Kidney epithelial cell (primary cell): ENCODE data around the gene CDKAL1. TPM values are rescaled to one million over a fixed set of nuclear protein-coding genes. Genes with fewer than 3 reads are reported as not detected.
A peak's percentile ranks its signal among the peaks of the same experiment; 100 is the strongest.

Experiments used
- DNase-seq: peaks from one replicate; pipeline ENCODE4 v3.0.0-alpha.2; 2010; ENCODE audit warnings: low read depth
- H3K27me3 ChIP-seq: 2 replicates; pipeline ENCODE4 v1.6.0; 2011; ENCODE audit warnings: low read length; ENCODE audit not compliant: control insufficient read depth, insufficient read depth
- H3K36me3 ChIP-seq: 2 replicates; pipeline ENCODE4 v1.5.1; 2011; ENCODE audit warnings: low read length; ENCODE audit not compliant: control insufficient read depth, insufficient read depth
- H3K4me3 ChIP-seq: 2 replicates; pipeline ENCODE4 v1.5.1; 2011; ENCODE audit warnings: low read depth, mild to moderate bottlenecking, control low read depth, low read length
- total RNA-seq: library from RNA; depleted of rRNA; stranded (reverse); fragments of >200 nt; gene quantifications from 2 replicates; pipeline ENCODE4 v1.2.3, GENCODE V29; 2015
- TF ChIP-seq, protein P1 (sequence below): IDR thresholded peaks from 2 replicates; pipeline ENCODE4 v1.5.1; 2011; ENCODE audit warnings: mild to moderate bottlenecking, moderate library complexity, low read length, control low read depth, inconsistent platforms; ENCODE audit not compliant: insufficient read depth, poor library complexity, severe bottlenecking

The CDKAL1 gene
- total RNA-seq, 1 donor from 2014 or later: 15.0 TPM

DNA sequence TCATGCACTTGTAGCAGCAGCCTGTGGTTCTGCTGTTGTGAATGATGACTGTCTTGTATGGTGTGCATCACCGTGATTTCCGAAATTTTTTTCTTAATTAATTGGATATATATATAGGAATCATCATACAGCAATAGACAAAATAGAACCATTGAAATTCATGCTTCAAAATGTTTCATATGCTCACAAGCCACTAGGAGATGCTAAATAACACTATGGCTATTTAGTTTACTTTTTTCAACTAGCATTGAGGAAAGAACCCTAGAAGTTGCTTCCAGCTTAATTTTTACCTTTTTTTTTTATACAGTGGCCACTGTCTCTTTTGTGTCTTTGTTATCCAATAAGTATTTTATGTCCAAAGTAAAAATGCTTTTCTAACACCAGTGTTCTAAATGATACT is 485.4 kb downstream of the CDKAL1 start:
- H3K4me3 ChIP-seq: no peak overlapping the region
- TF ChIP-seq, protein P1, sequence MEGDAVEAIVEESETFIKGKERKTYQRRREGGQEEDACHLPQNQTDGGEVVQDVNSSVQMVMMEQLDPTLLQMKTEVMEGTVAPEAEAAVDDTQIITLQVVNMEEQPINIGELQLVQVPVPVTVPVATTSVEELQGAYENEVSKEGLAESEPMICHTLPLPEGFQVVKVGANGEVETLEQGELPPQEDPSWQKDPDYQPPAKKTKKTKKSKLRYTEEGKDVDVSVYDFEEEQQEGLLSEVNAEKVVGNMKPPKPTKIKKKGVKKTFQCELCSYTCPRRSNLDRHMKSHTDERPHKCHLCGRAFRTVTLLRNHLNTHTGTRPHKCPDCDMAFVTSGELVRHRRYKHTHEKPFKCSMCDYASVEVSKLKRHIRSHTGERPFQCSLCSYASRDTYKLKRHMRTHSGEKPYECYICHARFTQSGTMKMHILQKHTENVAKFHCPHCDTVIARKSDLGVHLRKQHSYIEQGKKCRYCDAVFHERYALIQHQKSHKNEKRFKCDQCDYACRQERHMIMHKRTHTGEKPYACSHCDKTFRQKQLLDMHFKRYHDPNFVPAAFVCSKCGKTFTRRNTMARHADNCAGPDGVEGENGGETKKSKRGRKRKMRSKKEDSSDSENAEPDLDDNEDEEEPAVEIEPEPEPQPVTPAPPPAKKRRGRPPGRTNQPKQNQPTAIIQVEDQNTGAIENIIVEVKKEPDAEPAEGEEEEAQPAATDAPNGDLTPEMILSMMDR: peak; percentile 28
- H3K27me3 ChIP-seq: no peaks in the 10 kb centered on the region
- no peaks in the 10 kb centered on the region for H3K36me3 ChIP-seq
- no peak for DNase-seq

DNA sequence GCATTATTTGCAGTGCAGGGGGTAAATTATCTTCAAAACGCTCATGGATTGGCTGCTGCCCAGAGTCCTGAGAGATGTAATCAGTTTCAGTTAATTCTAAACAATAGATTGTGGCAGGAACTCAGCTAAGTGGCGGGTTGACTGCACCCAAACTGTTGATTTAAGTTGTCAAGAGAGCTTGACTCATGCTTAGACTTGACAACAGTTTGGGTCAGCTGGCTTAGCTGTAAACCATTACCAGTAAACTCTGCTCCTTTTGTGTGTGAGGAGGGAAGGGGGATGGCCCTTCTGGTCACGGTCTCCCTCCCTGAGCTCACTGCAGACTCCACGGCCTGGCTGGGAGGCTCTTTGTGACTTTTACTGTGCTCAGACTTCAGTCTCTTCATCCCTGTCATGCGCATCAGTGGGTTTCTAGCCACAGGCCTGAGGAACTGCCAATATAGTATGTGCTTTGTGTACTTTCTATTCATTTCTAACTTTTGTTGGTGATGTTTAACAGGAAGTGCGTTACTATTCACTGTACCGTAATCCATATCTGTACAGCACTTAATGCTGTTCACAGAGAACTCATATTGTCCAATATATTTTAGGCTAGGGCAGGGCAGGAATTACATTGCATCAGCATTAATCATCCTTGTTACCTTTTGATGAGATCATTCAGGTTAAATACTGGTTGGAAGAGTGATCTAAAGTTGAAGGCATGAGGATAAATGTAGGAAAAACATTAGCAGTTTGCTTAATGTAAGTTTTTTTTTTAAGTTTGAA is 488.3 kb downstream of the CDKAL1 start:
- Histone ChIP-seq H3K36me3 (no peaks in the 10 kb centered on the region), H3K4me3 (no peak overlapping the region), H3K27me3 (no peaks in the 10 kb centered on the region)
- TF ChIP-seq, protein P1: no peak
- DNase-seq: peak; percentile 99

DNA sequence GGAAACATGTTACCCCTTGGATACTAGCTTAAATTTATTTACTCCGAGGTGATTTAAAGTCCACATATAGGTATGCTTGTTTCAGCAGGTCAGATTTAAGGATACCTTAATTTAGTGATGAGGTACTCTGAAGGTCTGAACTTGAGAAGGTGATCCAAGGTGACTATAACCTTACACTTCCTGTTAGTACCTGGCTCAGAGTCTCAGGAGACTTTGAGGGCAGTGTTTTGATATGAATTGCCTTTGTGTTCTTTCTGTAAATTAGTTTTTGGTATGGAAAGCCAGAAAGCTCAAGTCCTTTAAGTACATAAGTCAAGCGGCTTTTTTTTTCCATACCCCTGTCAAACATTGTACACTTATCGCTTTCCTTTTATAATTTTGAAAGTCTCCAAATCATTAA is 489.0 kb downstream of the CDKAL1 start:
- Histone ChIP-seq H3K36me3 (no peaks in the 10 kb centered on the region), H3K4me3 (no peak overlapping the region), H3K27me3 (no peaks in the 10 kb centered on the region)
- TF ChIP-seq, protein P1: no peak
- no peak for DNase-seq

- Histone ChIP-seq H3K36me3 (no peaks in the 10 kb centered on the region), H3K4me3 (no peak overlapping the region), H3K27me3 (no peaks in the 10 kb centered on the region)
- no peak for DNase-seq
- TF ChIP-seq, protein P1: no peak
These were observed 490.4 kb downstream of the CDKAL1 start for GRCh38 chr6:21024616-21025015.

DNA sequence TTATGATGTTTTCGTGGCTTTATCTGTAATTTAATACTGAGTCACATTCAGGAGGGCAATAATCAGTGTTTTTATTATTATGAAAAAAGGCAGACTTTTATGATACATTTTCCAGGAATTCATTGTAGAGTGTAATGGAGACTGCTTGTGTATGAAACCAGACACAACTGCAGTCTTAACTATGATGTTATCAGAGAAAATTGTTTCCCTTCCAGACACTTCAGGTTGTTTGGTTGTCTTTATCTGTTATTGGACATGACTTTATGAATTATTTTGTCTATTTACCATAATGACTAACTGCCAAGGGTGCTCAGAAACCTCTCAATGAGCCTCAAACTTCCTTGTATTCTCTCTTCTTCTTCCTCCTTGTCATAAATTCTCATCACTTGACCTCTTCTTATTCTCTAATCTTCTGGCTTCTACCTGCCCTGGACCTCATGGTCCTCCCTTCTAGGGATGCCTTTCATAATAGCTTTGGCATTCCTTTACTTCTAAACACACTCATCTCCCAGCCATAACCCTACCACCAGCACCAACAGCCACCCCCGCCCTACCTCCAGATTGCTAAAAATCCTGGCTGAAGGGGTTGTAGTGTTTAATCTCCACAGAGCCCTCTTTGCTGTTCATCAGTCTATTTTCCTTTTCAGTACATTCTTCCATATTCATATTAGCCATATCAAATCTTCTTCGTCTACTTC is 492.5 kb downstream of the CDKAL1 start:
- Histone ChIP-seq H3K4me3 (no peak overlapping the region), H3K36me3 (no peaks in the 10 kb centered on the region), H3K27me3 (no peaks in the 10 kb centered on the region)
- DNase-seq: no peak
- TF ChIP-seq, protein P1: no peak
